Measurements from ENCODE around the gene AACS.
"Not testable (repeated sequence)": the region's sequence is repeated elsewhere in the genome, so short reads cannot be mapped to it uniquely, and the experiment has no call there.

Gene AACS

GRCh38 chr12:125056306-125056705 is 8.9 kb upstream of the AACS start:
- DNase-seq = no peak

GRCh38 chr12:125057708-125058107 is 7.5 kb upstream of the AACS start:
- no peak for DNase-seq

- DNase-seq = no peak
These were observed 4.0 kb upstream of the AACS start for GRCh38 chr12:125061229-125061628.

- DNase-seq = not testable (repeated sequence)
These were observed 1.7 kb upstream of the AACS start for GRCh38 chr12:125063522-125063921.

GRCh38 chr12:125064492-125064891 is 743 bp upstream of the AACS start:
- no peak for DNase-seq

GRCh38 chr12:125065919-125066570 is 810 bp downstream of the AACS start:
- DNase-seq = no peak

- no peak for DNase-seq
These were observed 3.2 kb downstream of the AACS start for GRCh38 chr12:125068391-125068790.

- no peak for DNase-seq
These were observed 4.4 kb downstream of the AACS start for GRCh38 chr12:125069616-125070015.

- no peak for DNase-seq
These were observed 4.9 kb downstream of the AACS start for GRCh38 chr12:125070112-125070511.

- no peak for DNase-seq
These were observed 5.6 kb downstream of the AACS start for GRCh38 chr12:125070661-125071390.

GRCh38 chr12:125071456-125071855 is 6.2 kb downstream of the AACS start:
- no peak for DNase-seq

- no peak for DNase-seq
These were observed 7.3 kb downstream of the AACS start for GRCh38 chr12:125072496-125072895.

GRCh38 chr12:125074294-125074693 is 9.1 kb downstream of the AACS start:
- not testable (repeated sequence) for DNase-seq

- no peak for DNase-seq
These were observed 10.9 kb downstream of the AACS start for GRCh38 chr12:125076103-125076502.

GRCh38 chr12:125079084-125079483 is 13.8 kb downstream of the AACS start:
- DNase-seq = no peak

- DNase-seq = peak; percentile 44 to 62
These were observed 14.7 kb downstream of the AACS start for GRCh38 chr12:125079648-125080645.

GRCh38 chr12:125081427-125081826 is 16.2 kb downstream of the AACS start:
- no peak for DNase-seq

- DNase-seq = peak; percentile 58 to 83
These were observed 17.8 kb downstream of the AACS start for GRCh38 chr12:125083072-125083471.

GRCh38 chr12:125088199-125088598 is 23.0 kb downstream of the AACS start:
- DNase-seq = not testable (repeated sequence)

GRCh38 chr12:125089083-125089482 is 23.8 kb downstream of the AACS start:
- DNase-seq = no peak

GRCh38 chr12:125089626-125090025 is 24.4 kb downstream of the AACS start:
- no peak for DNase-seq

- no peak for DNase-seq
These were observed 25.2 kb downstream of the AACS start for GRCh38 chr12:125090437-125090836.

- DNase-seq = no peak
These were observed 26.2 kb downstream of the AACS start for GRCh38 chr12:125091401-125091800.

All from inflammatory macrophage (primary cell).